ENCODE results near the gene BUD31. TPM values are rescaled to one million over a fixed set of nuclear protein-coding genes. Genes with fewer than 3 reads are reported as not detected.

BUD31 gene
- total RNA-seq, 2 experiments from 2014 or later, result 147 to 153 TPM

- H3K27me3 Mint-ChIP-seq, result no peaks in the 10 kb centered on the region
- H3K9me3 Mint-ChIP-seq, result no peaks in the 10 kb centered on the region
- no peak for ATAC-seq (ENCODE audit: poor library complexity)
- no peak overlapping the region for H3K4me3 ChIP-seq (ENCODE audit: low read length)
- TF ChIP-seq CTCF (IDR thresholded peaks at IDR 0.05), result no peak
- intact Hi-C loops (cut with DNase I, micrococcal nuclease), result no loop called here
- peaks cover 72% of the 10 kb centered on the region for H3K4me1 ChIP-seq (ENCODE audit: insufficient read depth, low read length)
- H3K4me3 Mint-ChIP-seq, result no peak overlapping the region
- DNase-seq, result no peak
- H3K36me3 ChIP-seq (ENCODE audit: insufficient read depth, low read length), result peaks cover 61% of the 10 kb centered on the region
- H3K27ac Mint-ChIP-seq, result peak overlapping the region; percentile 67
- no peaks in the 10 kb centered on the region for H3K27me3 ChIP-seq (ENCODE audit: control insufficient read depth in 1 of 2, insufficient read depth in 2 of 2, low read length in 2 of 2)
- H3K36me3 Mint-ChIP-seq (ENCODE audit: low read depth), result peaks cover 54% of the 10 kb centered on the region
- H3K9me3 ChIP-seq (ENCODE audit: control insufficient read depth in 1 of 2, insufficient read depth in 1 of 2, low read length in 2 of 2), result no peaks in the 10 kb centered on the region
- H3K27ac ChIP-seq (ENCODE audit: low read depth in 1 of 2, low read length in 2 of 2), result peak overlapping the region; percentile 45 to 65
- CTCF ChIA-PET, result no interaction called here
- POLR2A ChIA-PET, result no interaction called here
- peaks cover 53% of the 10 kb centered on the region for H3K4me1 Mint-ChIP-seq (ENCODE audit: low read depth)
Measured at GRCh38 chr7:99383791-99384370, 24.9 kb upstream of the BUD31 start.

- peaks cover 65% of the 10 kb centered on the region for H3K4me1 ChIP-seq (ENCODE audit: insufficient read depth, low read length)
- Mint-ChIP-seq H3K9me3 (no peaks in the 10 kb centered on the region), H3K4me3 (no peak overlapping the region), H3K4me1 (ENCODE audit: low read depth) (peaks cover 47% of the 10 kb centered on the region), H3K27ac (peak overlapping the region; percentile 67), H3K36me3 (ENCODE audit: low read depth) (peaks cover 55% of the 10 kb centered on the region), H3K27me3 (no peaks in the 10 kb centered on the region)
- no peaks in the 10 kb centered on the region for H3K9me3 ChIP-seq (ENCODE audit: control insufficient read depth in 1 of 2, insufficient read depth in 1 of 2, low read length in 2 of 2)
- CTCF ChIA-PET, result no interaction called here
- POLR2A ChIA-PET, result no interaction called here
- H3K27me3 ChIP-seq (ENCODE audit: control insufficient read depth in 1 of 2, insufficient read depth in 2 of 2, low read length in 2 of 2), result no peaks in the 10 kb centered on the region
- no peak for ATAC-seq (ENCODE audit: poor library complexity)
- no peak for TF ChIP-seq CTCF (IDR thresholded peaks at IDR 0.05)
- H3K4me3 ChIP-seq (ENCODE audit: low read length), result no peak overlapping the region
- intact Hi-C loops (cut with DNase I, micrococcal nuclease), result no loop called here
- DNase-seq, result no peak
- H3K36me3 ChIP-seq (ENCODE audit: insufficient read depth, low read length), result peaks cover 67% of the 10 kb centered on the region
- peak overlapping the region in 1 of 2 donors; percentile 45 for H3K27ac ChIP-seq (ENCODE audit: low read depth in 1 of 2, low read length in 2 of 2)
Measured at GRCh38 chr7:99384523-99384922, 24.2 kb upstream of the BUD31 start.

- TF ChIP-seq CTCF (IDR thresholded peaks at IDR 0.05), result no peak
- H3K27me3 ChIP-seq (ENCODE audit: control insufficient read depth in 1 of 2, insufficient read depth in 2 of 2, low read length in 2 of 2), result no peaks in the 10 kb centered on the region
- peaks cover 55% of the 10 kb centered on the region for H3K4me1 ChIP-seq (ENCODE audit: insufficient read depth, low read length)
- Mint-ChIP-seq H3K9me3 (no peaks in the 10 kb centered on the region), H3K4me1 (ENCODE audit: low read depth) (peaks cover 36% of the 10 kb centered on the region), H3K27ac (peak overlapping the region; percentile 67), H3K4me3 (no peak overlapping the region), H3K36me3 (ENCODE audit: low read depth) (peaks cover 60% of the 10 kb centered on the region), H3K27me3 (no peaks in the 10 kb centered on the region)
- DNase-seq (no peak), ATAC-seq (ENCODE audit: poor library complexity) (no peak)
- H3K9me3 ChIP-seq (ENCODE audit: control insufficient read depth in 1 of 2, insufficient read depth in 1 of 2, low read length in 2 of 2), result no peaks in the 10 kb centered on the region
- POLR2A ChIA-PET, result interaction anchor here (2.7 kb wide), 1 partner anchor 22 kb away, joined by 9 read pairs; the partner anchor contains the start of genes BUD31 and PDAP1
- H3K27ac ChIP-seq (ENCODE audit: low read depth in 1 of 2, low read length in 2 of 2), result peak overlapping the region; percentile 29 to 41
- intact Hi-C loops (cut with DNase I, micrococcal nuclease), result no loop called here
- H3K4me3 ChIP-seq (ENCODE audit: low read length), result no peak overlapping the region
- CTCF ChIA-PET, result interaction anchor here (1.7 kb wide), 1 partner anchor 16 kb away, joined by 5 read pairs; no protein-coding TSS in a partner anchor
- peaks cover 73% of the 10 kb centered on the region for H3K36me3 ChIP-seq (ENCODE audit: insufficient read depth, low read length)
Measured at GRCh38 chr7:99385564-99385963, 23.2 kb upstream of the BUD31 start.

Measured in CD4-positive, alpha-beta T cell (primary cell).